IMR-90 (cell line): ENCODE data around the gene CRHBP. TPM values are rescaled to one million over a fixed set of nuclear protein-coding genes. Genes with fewer than 3 reads are reported as not detected.

ENCODE experiments used
- ATAC-seq: fragments of 200-7000 bp; cut with Tn5 transposase; 2 replicates; pipeline ENCODE4 v1.9.1; 2020; ENCODE audit warnings: low read depth, mild to moderate bottlenecking, moderate library complexity
- BruUV-seq: library from RNA; stranded (reverse); fragments of 400-500 nt; replicated peaks from 2 replicates; lab custom pipeline; 2021; lab: Mats Ljungman, UMichigan
- CTCF ChIA-PET: fragments of 300-600 bp; formaldehyde crosslinking; extraction: SDS; loops from one replicate; lab custom pipeline; 2021; ENCODE audit warnings: antibody characterized with exemption; lab: Yijun Ruan, JAX
- POLR2A ChIA-PET: fragments of 300-600 bp; sonication (Branson Sonifier 250); formaldehyde crosslinking; loops from one replicate; lab custom pipeline; 2022; ENCODE audit warnings: antibody characterized with exemption; ENCODE audit not compliant: unreplicated experiment; lab: Charles Lee
- DNase-seq: peaks from one replicate; pipeline ENCODE4 v3.0.0; 2013
- H2AFZ ChIP-seq: replicated peaks from 2 replicates; pipeline ENCODE3; 2013; ENCODE audit warnings: low read length, mild to moderate bottlenecking; ENCODE audit not compliant: poor library complexity
- H2AK5ac ChIP-seq: 2 replicates; pipeline ENCODE4 v1.6.1; 2013; ENCODE audit warnings: low read depth, low read length, inconsistent platforms
- H2AK9ac ChIP-seq: replicated peaks from 2 replicates; pipeline ENCODE3; 2013; ENCODE audit warnings: mild to moderate bottlenecking, low read depth, low read length, moderate library complexity; ENCODE audit not compliant: poor library complexity
- H2BK120ac ChIP-seq: 2 replicates; pipeline ENCODE4 v1.6.1; 2013; ENCODE audit warnings: low read depth, low read length, inconsistent platforms
- H2BK15ac ChIP-seq: 3 replicates; pipeline ENCODE4 v1.6.1; 2013; ENCODE audit warnings: low read depth, low read length, inconsistent platforms
- H2BK20ac ChIP-seq: 2 replicates; pipeline ENCODE4 v1.6.1; 2013; ENCODE audit warnings: low read depth, mild to moderate bottlenecking, inconsistent platforms, low read length, moderate library complexity
- H2BK5ac ChIP-seq: 2 replicates; pipeline ENCODE4 v1.6.1; 2013; ENCODE audit warnings: mild to moderate bottlenecking, low read depth, low read length, inconsistent platforms; ENCODE audit not compliant: poor library complexity, severe bottlenecking
- H3K14ac ChIP-seq: replicated peaks from 2 replicates; pipeline ENCODE4 v1.6.1; 2013; ENCODE audit warnings: low read depth, low read length, inconsistent platforms
- H3K18ac ChIP-seq: 2 replicates; pipeline ENCODE4 v1.6.1; 2013; ENCODE audit warnings: low read depth, low read length, control low read depth
- H3K23ac ChIP-seq: 2 replicates; pipeline ENCODE4 v1.6.1; 2013; ENCODE audit warnings: low read depth, low read length, inconsistent platforms
- H3K27ac ChIP-seq: 2 replicates; pipeline ENCODE4 v1.5.1; 2013; ENCODE audit warnings: mild to moderate bottlenecking, control low read depth, low read length; ENCODE audit not compliant: insufficient read depth
- H3K27me3 ChIP-seq: 2 replicates; pipeline ENCODE4 v1.6.1; 2013; ENCODE audit warnings: low read length; ENCODE audit not compliant: control insufficient read depth, insufficient read depth
- H3K36me3 ChIP-seq: 2 replicates; pipeline ENCODE4 v1.6.1; 2013; ENCODE audit warnings: low read length, mixed read lengths; ENCODE audit not compliant: control insufficient read depth, insufficient read depth
- H3K4ac ChIP-seq: 2 replicates; pipeline ENCODE4 v1.6.1; 2013; ENCODE audit warnings: low read depth, low read length, inconsistent platforms
- H3K4me1 ChIP-seq: 2 replicates; pipeline ENCODE4 v1.6.1; 2013; ENCODE audit warnings: low read length, mixed read lengths; ENCODE audit not compliant: control insufficient read depth, insufficient read depth
- H3K4me2 ChIP-seq: 2 replicates; pipeline ENCODE4 v1.6.1; 2013; ENCODE audit warnings: low read depth, mild to moderate bottlenecking, control low read depth, low read length, moderate library complexity
- H3K4me3 ChIP-seq: 2 replicates; pipeline ENCODE4 v1.5.1; 2013; ENCODE audit warnings: low read depth, mild to moderate bottlenecking, control low read depth, low read length, moderate library complexity; ENCODE audit not compliant: insufficient read depth
- H3K56ac ChIP-seq: 2 replicates; pipeline ENCODE4 v1.6.1; 2013; ENCODE audit warnings: low read length, inconsistent platforms; ENCODE audit not compliant: insufficient read depth; ENCODE audit errors: extremely low read depth
- H3K79me1 ChIP-seq, 2 experiments: 2 replicates each; pipeline ENCODE4 v1.6.1; 2013; ENCODE audit warnings: low read length in 2 of 2, inconsistent platforms in 1 of 2, low read depth in 1 of 2
- H3K9ac ChIP-seq: 2 replicates; pipeline ENCODE4 v1.6.1; 2013; ENCODE audit warnings: low read depth, low read length, control low read depth
- H3K9me1 ChIP-seq: 2 replicates; pipeline ENCODE4 v1.6.1; 2013; ENCODE audit warnings: low read length, inconsistent platforms; ENCODE audit not compliant: insufficient read depth
- H3K9me3 ChIP-seq: 2 replicates; pipeline ENCODE4 v1.6.1; 2013; ENCODE audit warnings: low read length; ENCODE audit not compliant: control insufficient read depth, insufficient read depth
- H4K20me1 ChIP-seq: 2 replicates; pipeline ENCODE4 v1.6.1; 2013; ENCODE audit warnings: low read length, inconsistent platforms; ENCODE audit not compliant: insufficient read depth
- H4K5ac ChIP-seq: 2 replicates; pipeline ENCODE4 v1.6.1; 2013; ENCODE audit warnings: mild to moderate bottlenecking, low read depth, low read length, control low read depth
- H4K8ac ChIP-seq, 2 experiments: 2 replicates each; pipeline ENCODE4 v1.6.1; 2013; ENCODE audit warnings: low read depth in 2 of 2, low read length in 2 of 2, control low read depth in 1 of 2, inconsistent platforms in 1 of 2
- H4K91ac ChIP-seq: 2 replicates; pipeline ENCODE4 v1.6.1; 2013; ENCODE audit warnings: low read depth, low read length, inconsistent platforms; ENCODE audit not compliant: insufficient read depth
- CEBPB ChIP-seq: IDR thresholded peaks from 2 replicates; pipeline ENCODE4 v1.6.1; 2012; ENCODE audit warnings: low read depth, low read length, improper control_type of control experiment
- CHD1 ChIP-seq: IDR thresholded peaks from 2 replicates; pipeline ENCODE4 v1.6.1; 2012; ENCODE audit warnings: low read depth, low read length, improper control_type of control experiment
- MAFK ChIP-seq: IDR thresholded peaks from 2 replicates; pipeline ENCODE4 v1.6.1; 2012; ENCODE audit warnings: low read depth, low read length, improper control_type of control experiment
- MAZ ChIP-seq: IDR thresholded peaks from 2 replicates; pipeline ENCODE4 v1.6.1; 2012; ENCODE audit warnings: low read depth, mild to moderate bottlenecking, low read length, improper control_type of control experiment, moderate library complexity, borderline replicate concordance
- POLR2A ChIP-seq: IDR thresholded peaks from 2 replicates; pipeline ENCODE4 v1.6.1; 2012; ENCODE audit warnings: mild to moderate bottlenecking, low read depth, low read length
- RAD21 ChIP-seq: IDR thresholded peaks from 2 replicates; pipeline ENCODE4 v1.6.1; 2012; ENCODE audit warnings: low read length, improper control_type of control experiment
- RCOR1 ChIP-seq: IDR thresholded peaks from 2 replicates; pipeline ENCODE4 v1.6.1; 2012; ENCODE audit warnings: mild to moderate bottlenecking, low read length, improper control_type of control experiment; ENCODE audit not compliant: insufficient replicate concordance
- RFX5 ChIP-seq: IDR thresholded peaks from 2 replicates; pipeline ENCODE4 v1.8.0; 2012; ENCODE audit warnings: low read depth, mild to moderate bottlenecking, low read length, moderate library complexity
- SMC3 ChIP-seq: fragments of 150-350 bp; IDR thresholded peaks from 2 replicates; pipeline ENCODE4 v1.6.1; 2016; ENCODE audit warnings: low read depth, mild to moderate bottlenecking, antibody characterized with exemption, low read length, moderate library complexity
- dilution Hi-C: fragments of 300-500 bp; cut with HindIII; formaldehyde crosslinking; loops from one replicate; pipeline ENCODE4 v1.14.3; 2018; ENCODE audit warnings: low sequenced_read_pairs; ENCODE audit not compliant: unreplicated experiment
- in situ Hi-C: fragments of 300-500 bp; cut with MboI; formaldehyde crosslinking; loops from 3 replicates; pipeline ENCODE4 v1.14.3; 2019; ENCODE audit warnings: low sequenced_read_pairs, inconsistent platforms, mixed read lengths
- intact Hi-C: fragments of 100-400 bp; cut with micrococcal nuclease; formaldehyde crosslinking; loops from 2 replicates; pipeline ENCODE4 v1.10.0; 2022
- polyA plus RNA-seq, 3 experiments: library from polyadenylated mRNA; depleted of rRNA; stranded (reverse); fragments of >200 nt; gene quantifications; 2 replicates each; pipeline ENCODE4 v1.2.3, GENCODE V29; 2012; ENCODE audit warnings: low replicate concordance in 1 of 3
- total RNA-seq: library from RNA; depleted of rRNA; stranded (reverse); fragments of >200 nt; gene quantifications from 2 replicates; pipeline ENCODE4 v1.2.3, GENCODE V29; 2012
- TF ChIP-seq, protein P1 (sequence below): fragments of 150-350 bp; IDR thresholded peaks from 2 replicates; pipeline ENCODE4 v1.6.1; 2017; ENCODE audit warnings: mild to moderate bottlenecking, antibody characterized with exemption, low read length, low read depth

CRHBP gene
- total and polyA plus RNA-seq, 2 of the 4 experiments (the other 2 are of a cell fraction): 0.09 TPM; not detected in 1

DNA sequence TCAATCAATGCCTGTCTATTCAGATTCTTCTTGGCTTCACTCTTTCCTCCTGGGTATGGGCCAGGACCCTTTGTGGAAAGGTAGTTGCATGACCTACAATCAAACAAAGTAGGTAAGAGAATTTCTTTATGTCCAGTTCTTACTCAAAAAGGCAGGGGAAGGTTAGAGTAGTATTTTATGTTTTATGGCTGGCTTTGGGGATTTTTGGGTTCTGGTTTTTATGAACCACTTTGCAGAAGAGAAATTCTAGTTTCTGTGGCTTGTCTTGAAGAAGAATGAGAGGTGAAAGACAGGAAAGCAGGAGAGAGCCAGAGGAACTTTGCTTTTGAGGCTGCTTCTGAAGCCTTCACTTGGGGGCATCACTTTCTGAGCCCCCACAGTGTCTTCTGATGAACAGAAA is 14.7 kb upstream of the CRHBP start:
- Histone ChIP-seq H3K4me3 (no peak overlapping the region), H3K4ac (no peak overlapping the region), H4K8ac (no peak overlapping the region), H3K18ac (no peak overlapping the region), H3K9me1 (no peaks in the 10 kb centered on the region), H3K79me1 (no peaks in the 10 kb centered on the region), H3K36me3 (no peaks in the 10 kb centered on the region), H3K4me2 (no peak overlapping the region), H3K9ac (no peak overlapping the region), H3K14ac (no peak overlapping the region), H3K23ac (no peak overlapping the region), H3K4me1 (0 out of 2 replicates have a peak, but pooled peaks cover 1% of the 10 kb centered on the region), H4K20me1 (no peaks in the 10 kb centered on the region), H2AFZ (no peak overlapping the region), H2AK5ac (no peak overlapping the region), H2AK9ac (no peak overlapping the region), H2BK15ac (no peak overlapping the region), H4K91ac (no peak overlapping the region), H3K27ac (no peak overlapping the region), H2BK20ac (no peak overlapping the region), H3K56ac (no peak overlapping the region), H2BK5ac (no peak overlapping the region), H3K27me3 (peaks cover 2% of the 10 kb centered on the region), H3K9me3 (no peaks in the 10 kb centered on the region), H2BK120ac (no peak overlapping the region), H4K5ac (no peak overlapping the region)
- BruUV-seq: no TSS peak
- in situ Hi-C loops (no loop called here), dilution Hi-C loops (no loop called here), intact Hi-C loops (no loop called here)
- ATAC-seq (no peak), DNase-seq (no peak)
- TF ChIP-seq CEBPB (no peak), MAZ (no peak), SMC3 (no peak), RFX5 (no peak), POLR2A (no peak), CHD1 (no peak), MAFK (no peak), RCOR1 (no peak), RAD21 (no peak)
- TF ChIP-seq, protein P1, sequence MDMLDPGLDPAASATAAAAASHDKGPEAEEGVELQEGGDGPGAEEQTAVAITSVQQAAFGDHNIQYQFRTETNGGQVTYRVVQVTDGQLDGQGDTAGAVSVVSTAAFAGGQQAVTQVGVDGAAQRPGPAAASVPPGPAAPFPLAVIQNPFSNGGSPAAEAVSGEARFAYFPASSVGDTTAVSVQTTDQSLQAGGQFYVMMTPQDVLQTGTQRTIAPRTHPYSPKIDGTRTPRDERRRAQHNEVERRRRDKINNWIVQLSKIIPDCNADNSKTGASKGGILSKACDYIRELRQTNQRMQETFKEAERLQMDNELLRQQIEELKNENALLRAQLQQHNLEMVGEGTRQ: no peak
- ChIA-PET CTCF (no interaction called here), POLR2A (no interaction called here)
